ENCODE results near the gene CD2.

GRCh38 chr1:116760487-116760886 is 6.3 kb downstream of the CD2 start:
- TF ChIP-seq CTCF (conservative IDR thresholded peaks at IDR 0.05; ENCODE audit: low read length) (no peak), EZH2phosphoT487 (IDR thresholded peaks at IDR 0.05; ENCODE audit: borderline replicate concordance, low read depth, low read length) (no peak)
